K562 (cell line): ENCODE data around the gene JMJD1C. TPM values are rescaled to one million over a fixed set of nuclear protein-coding genes. Genes with fewer than 3 reads are reported as not detected.

ENCODE experiments used
- DDX20 ChIP-seq: fragments of 450-650 bp; IDR thresholded peaks from 2 replicates; pipeline ENCODE4 v1.6.1; 2016; ENCODE audit warnings: missing genetic modification characterization, low read depth, mild to moderate bottlenecking, missing compliant biosample characterization, moderate library complexity
- ESRRA ChIP-seq: fragments of 450-650 bp; IDR thresholded peaks from 2 replicates; pipeline ENCODE4 v1.6.1; 2014; ENCODE audit warnings: low read depth, mild to moderate bottlenecking, moderate library complexity, borderline replicate concordance
- FUS ChIP-seq: fragments of 200-400 bp; formaldehyde crosslinking; optimal IDR thresholded peaks from 2 replicates; pipeline ENCODE3; 2017; ENCODE audit warnings: low read depth, low read length
- HDAC3 ChIP-seq: fragments of 450-650 bp; IDR thresholded peaks from 2 replicates; pipeline ENCODE4 v1.6.1; 2018; ENCODE audit warnings: borderline replicate concordance, mild to moderate bottlenecking, moderate library complexity; ENCODE audit not compliant: partially characterized antibody
- NFIX ChIP-seq: fragments of 250-450 bp; sonication (Bioruptor Pico); IDR thresholded peaks from 2 replicates; pipeline ENCODE4 v1.4.0; 2020; ENCODE audit warnings: low read depth, mild to moderate bottlenecking, moderate library complexity
- PHF8 ChIP-seq: fragments of 200-600 bp; sonication (generic); IDR thresholded peaks from 2 replicates; pipeline ENCODE4 v1.6.1; 2012; ENCODE audit warnings: mixed run types, mild to moderate bottlenecking, inconsistent platforms, low read length, moderate library complexity, borderline replicate concordance
- POU5F1 ChIP-seq: fragments of 150-350 bp; IDR thresholded peaks from 2 replicates; pipeline ENCODE4 v1.6.1; 2014; ENCODE audit warnings: borderline replicate concordance, low read length, low read depth, mild to moderate bottlenecking; ENCODE audit not compliant: partially characterized antibody
- SUPT5H ChIP-seq: fragments of 450-650 bp; IDR thresholded peaks from 2 replicates; pipeline ENCODE4 v1.6.1; 2016
- polyA plus RNA-seq, 8 experiments: library from polyadenylated mRNA; depleted of rRNA in 4 of 8; stranded (reverse) in 5 of 8; unstranded in 3 of 8; fragments of >200 nt; fragmentation: Nextera tagmentation in 2 of 8; fragmentation: Illumina TruSeq in 1 of 8; extraction: Ambion mirVana in 2 of 8; extraction: Trizol in 1 of 8; gene quantifications; 2 replicates each; pipeline versions ENCODE4 v1.2.1 to v1.2.3, GENCODE V29; 2011 to 2014; ENCODE audit warnings: inconsistent platforms in 1 of 8, missing spikeins in 1 of 8
- total RNA-seq, 7 experiments: library from RNA; depleted of rRNA in 6 of 7; stranded (reverse); fragments of >200 nt in 6 of 7; fragmentation: Illumina TruSeq in 2 of 7; extraction: Trizol in 2 of 7; gene quantifications; 2 replicates each; pipeline versions ENCODE4 v1.2.1 to v1.2.3, GENCODE V29; 2011 to 2021; ENCODE audit warnings: low replicate concordance in 1 of 7
- TF ChIP-seq, protein P1 (sequence below), 2 experiments: IDR thresholded peaks in 1 of 2; conservative IDR thresholded peaks in 1 of 2; 2 replicates each; pipeline ENCODE4 v1.6.1; 2016; ENCODE audit warnings: low read depth in 2 of 2, mild to moderate bottlenecking in 1 of 2, missing compliant biosample characterization in 1 of 2, missing genetic modification characterization in 1 of 2, moderate library complexity in 1 of 2
- TF ChIP-seq, protein P2 (sequence below): fragments of 250-450 bp; sonication (Bioruptor Pico); IDR thresholded peaks from 2 replicates; pipeline ENCODE4 v1.8.0; 2022; ENCODE audit warnings: inconsistent platforms, mild to moderate bottlenecking, moderate library complexity, borderline replicate concordance
- TF ChIP-seq, protein P3 (sequence below): sonication (generic); formaldehyde crosslinking; IDR thresholded peaks from 2 replicates; pipeline ENCODE4 v1.8.0; 2022; ENCODE audit warnings: missing genetic modification reagents, mild to moderate bottlenecking, borderline replicate concordance
- TF ChIP-seq, protein P4 (sequence below): fragments of 150-350 bp; conservative IDR thresholded peaks from 2 replicates; pipeline ENCODE4 v1.6.1; 2014; ENCODE audit warnings: low read length
- TF ChIP-seq, protein P5 (sequence below), 2 experiments: IDR thresholded peaks; 2 replicates each; pipeline ENCODE4 v1.6.1; 2012; ENCODE audit warnings: improper control_type of control experiment in 2 of 2, low read depth in 2 of 2, low read length in 2 of 2, borderline replicate concordance in 1 of 2

The JMJD1C gene
- total and polyA plus RNA-seq, 9 of the 15 experiments (the other 6 are each of a cell fraction or from before 2014, with no cell fraction given) = 25.3 to 68.0 (median 47.2) TPM

DNA sequence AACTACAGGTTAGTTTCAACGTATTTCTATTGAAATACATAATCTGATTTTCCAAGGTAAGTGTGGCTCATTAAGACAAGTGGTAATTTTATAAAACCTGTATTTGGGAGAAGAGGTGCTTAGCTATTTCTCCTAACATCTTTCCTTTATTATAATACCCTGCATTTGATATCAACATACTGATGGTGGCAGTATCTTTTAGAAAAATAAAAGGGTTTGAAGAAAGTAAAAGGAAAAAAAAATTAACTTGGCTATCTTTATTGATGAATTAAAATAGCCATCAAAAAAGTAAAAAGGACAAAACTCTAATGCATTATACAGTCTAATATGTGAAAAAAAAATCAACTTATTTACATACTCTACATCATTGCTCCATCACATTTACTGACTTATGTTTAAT lies 264.7 kb downstream of the JMJD1C start (continued):
- TF ChIP-seq, protein P1, sequence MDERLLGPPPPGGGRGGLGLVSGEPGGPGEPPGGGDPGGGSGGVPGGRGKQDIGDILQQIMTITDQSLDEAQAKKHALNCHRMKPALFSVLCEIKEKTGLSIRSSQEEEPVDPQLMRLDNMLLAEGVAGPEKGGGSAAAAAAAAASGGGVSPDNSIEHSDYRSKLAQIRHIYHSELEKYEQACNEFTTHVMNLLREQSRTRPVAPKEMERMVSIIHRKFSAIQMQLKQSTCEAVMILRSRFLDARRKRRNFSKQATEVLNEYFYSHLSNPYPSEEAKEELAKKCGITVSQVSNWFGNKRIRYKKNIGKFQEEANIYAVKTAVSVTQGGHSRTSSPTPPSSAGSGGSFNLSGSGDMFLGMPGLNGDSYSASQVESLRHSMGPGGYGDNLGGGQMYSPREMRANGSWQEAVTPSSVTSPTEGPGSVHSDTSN (CRISPR knock-in tag; IDR thresholded peaks at IDR 0.05; ENCODE audit: low read depth) = no peak
- TF ChIP-seq, protein P1 (tag; conservative IDR thresholded peaks at IDR 0.05; ENCODE audit: low read depth) = no peak
- TF ChIP-seq, protein P2, sequence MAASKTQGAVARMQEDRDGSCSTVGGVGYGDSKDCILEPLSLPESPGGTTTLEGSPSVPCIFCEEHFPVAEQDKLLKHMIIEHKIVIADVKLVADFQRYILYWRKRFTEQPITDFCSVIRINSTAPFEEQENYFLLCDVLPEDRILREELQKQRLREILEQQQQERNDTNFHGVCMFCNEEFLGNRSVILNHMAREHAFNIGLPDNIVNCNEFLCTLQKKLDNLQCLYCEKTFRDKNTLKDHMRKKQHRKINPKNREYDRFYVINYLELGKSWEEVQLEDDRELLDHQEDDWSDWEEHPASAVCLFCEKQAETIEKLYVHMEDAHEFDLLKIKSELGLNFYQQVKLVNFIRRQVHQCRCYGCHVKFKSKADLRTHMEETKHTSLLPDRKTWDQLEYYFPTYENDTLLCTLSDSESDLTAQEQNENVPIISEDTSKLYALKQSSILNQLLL = no peak
- TF ChIP-seq, protein P3, sequence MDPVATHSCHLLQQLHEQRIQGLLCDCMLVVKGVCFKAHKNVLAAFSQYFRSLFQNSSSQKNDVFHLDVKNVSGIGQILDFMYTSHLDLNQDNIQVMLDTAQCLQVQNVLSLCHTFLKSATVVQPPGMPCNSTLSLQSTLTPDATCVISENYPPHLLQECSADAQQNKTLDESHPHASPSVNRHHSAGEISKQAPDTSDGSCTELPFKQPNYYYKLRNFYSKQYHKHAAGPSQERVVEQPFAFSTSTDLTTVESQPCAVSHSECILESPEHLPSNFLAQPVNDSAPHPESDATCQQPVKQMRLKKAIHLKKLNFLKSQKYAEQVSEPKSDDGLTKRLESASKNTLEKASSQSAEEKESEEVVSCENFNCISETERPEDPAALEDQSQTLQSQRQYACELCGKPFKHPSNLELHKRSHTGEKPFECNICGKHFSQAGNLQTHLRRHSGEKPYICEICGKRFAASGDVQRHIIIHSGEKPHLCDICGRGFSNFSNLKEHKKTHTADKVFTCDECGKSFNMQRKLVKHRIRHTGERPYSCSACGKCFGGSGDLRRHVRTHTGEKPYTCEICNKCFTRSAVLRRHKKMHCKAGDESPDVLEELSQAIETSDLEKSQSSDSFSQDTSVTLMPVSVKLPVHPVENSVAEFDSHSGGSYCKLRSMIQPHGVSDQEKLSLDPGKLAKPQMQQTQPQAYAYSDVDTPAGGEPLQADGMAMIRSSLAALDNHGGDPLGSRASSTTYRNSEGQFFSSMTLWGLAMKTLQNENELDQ (CRISPR knock-in tag) = no peak
- TF ChIP-seq NFIX (no peak), SUPT5H (no peak), POU5F1 (no peak), PHF8 (no peak), HDAC3 (no peak), ESRRA (no peak), FUS (no peak), DDX20 (no peak)
- TF ChIP-seq, protein P4, sequence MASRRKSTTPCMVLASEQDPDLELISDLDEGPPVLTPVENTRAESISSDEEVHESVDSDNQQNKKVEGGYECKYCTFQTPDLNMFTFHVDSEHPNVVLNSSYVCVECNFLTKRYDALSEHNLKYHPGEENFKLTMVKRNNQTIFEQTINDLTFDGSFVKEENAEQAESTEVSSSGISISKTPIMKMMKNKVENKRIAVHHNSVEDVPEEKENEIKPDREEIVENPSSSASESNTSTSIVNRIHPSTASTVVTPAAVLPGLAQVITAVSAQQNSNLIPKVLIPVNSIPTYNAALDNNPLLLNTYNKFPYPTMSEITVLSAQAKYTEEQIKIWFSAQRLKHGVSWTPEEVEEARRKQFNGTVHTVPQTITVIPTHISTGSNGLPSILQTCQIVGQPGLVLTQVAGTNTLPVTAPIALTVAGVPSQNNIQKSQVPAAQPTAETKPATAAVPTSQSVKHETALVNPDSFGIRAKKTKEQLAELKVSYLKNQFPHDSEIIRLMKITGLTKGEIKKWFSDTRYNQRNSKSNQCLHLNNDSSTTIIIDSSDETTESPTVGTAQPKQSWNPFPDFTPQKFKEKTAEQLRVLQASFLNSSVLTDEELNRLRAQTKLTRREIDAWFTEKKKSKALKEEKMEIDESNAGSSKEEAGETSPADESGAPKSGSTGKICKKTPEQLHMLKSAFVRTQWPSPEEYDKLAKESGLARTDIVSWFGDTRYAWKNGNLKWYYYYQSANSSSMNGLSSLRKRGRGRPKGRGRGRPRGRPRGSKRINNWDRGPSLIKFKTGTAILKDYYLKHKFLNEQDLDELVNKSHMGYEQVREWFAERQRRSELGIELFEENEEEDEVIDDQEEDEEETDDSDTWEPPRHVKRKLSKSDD = no peak
- TF ChIP-seq, protein P5, sequence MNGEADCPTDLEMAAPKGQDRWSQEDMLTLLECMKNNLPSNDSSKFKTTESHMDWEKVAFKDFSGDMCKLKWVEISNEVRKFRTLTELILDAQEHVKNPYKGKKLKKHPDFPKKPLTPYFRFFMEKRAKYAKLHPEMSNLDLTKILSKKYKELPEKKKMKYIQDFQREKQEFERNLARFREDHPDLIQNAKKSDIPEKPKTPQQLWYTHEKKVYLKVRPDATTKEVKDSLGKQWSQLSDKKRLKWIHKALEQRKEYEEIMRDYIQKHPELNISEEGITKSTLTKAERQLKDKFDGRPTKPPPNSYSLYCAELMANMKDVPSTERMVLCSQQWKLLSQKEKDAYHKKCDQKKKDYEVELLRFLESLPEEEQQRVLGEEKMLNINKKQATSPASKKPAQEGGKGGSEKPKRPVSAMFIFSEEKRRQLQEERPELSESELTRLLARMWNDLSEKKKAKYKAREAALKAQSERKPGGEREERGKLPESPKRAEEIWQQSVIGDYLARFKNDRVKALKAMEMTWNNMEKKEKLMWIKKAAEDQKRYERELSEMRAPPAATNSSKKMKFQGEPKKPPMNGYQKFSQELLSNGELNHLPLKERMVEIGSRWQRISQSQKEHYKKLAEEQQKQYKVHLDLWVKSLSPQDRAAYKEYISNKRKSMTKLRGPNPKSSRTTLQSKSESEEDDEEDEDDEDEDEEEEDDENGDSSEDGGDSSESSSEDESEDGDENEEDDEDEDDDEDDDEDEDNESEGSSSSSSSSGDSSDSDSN (IDR thresholded peaks at IDR 0.05; ENCODE audit: borderline replicate concordance in 1 of 2, low read depth in 2 of 2, low read length in 2 of 2) = no peak
